Measurements from ENCODE around the gene ZDHHC22. TPM values are rescaled to one million over a fixed set of nuclear protein-coding genes. Genes with fewer than 3 reads are reported as not detected.

ZDHHC22 gene
- total RNA-seq, 1 donor from 2014 or later = 0.16 TPM

GRCh38 chr14:77087631-77088030, 54.0 kb downstream of the ZDHHC22 start:
- Mint-ChIP-seq H3K4me1 (ENCODE audit: unreplicated experiment) (no peaks in the 10 kb centered on the region), H3K9me3 (ENCODE audit: unreplicated experiment) (peaks cover 7% of the 10 kb centered on the region), H3K4me3 (ENCODE audit: unreplicated experiment) (no peak overlapping the region), H3K27ac (ENCODE audit: unreplicated experiment) (no peak overlapping the region), H3K36me3 (ENCODE audit: unreplicated experiment) (no peaks in the 10 kb centered on the region), H3K27me3 (ENCODE audit: unreplicated experiment) (peaks cover 31% of the 10 kb centered on the region)
- no peak for DNase-seq (ENCODE audit: extremely low spot score, unreplicated experiment)
- no peak for TF ChIP-seq CTCF (IDR thresholded peaks at IDR 0.05)

GRCh38 chr14:77086951-77087350, 54.6 kb downstream of the ZDHHC22 start:
- peaks cover 31% of the 10 kb centered on the region for H3K27me3 Mint-ChIP-seq (ENCODE audit: unreplicated experiment)
- H3K36me3 Mint-ChIP-seq (ENCODE audit: unreplicated experiment) = no peaks in the 10 kb centered on the region
- H3K27ac Mint-ChIP-seq (ENCODE audit: unreplicated experiment) = no peak overlapping the region
- no peak for DNase-seq (ENCODE audit: extremely low spot score, unreplicated experiment)
- no peak for TF ChIP-seq CTCF (IDR thresholded peaks at IDR 0.05)
- H3K4me1 Mint-ChIP-seq (ENCODE audit: unreplicated experiment) = no peaks in the 10 kb centered on the region
- peaks cover 7% of the 10 kb centered on the region for H3K9me3 Mint-ChIP-seq (ENCODE audit: unreplicated experiment)
- no peak overlapping the region for H3K4me3 Mint-ChIP-seq (ENCODE audit: unreplicated experiment)

- DNase-seq (ENCODE audit: extremely low spot score, unreplicated experiment) = no peak
- no peak for TF ChIP-seq CTCF (IDR thresholded peaks at IDR 0.05)
- Mint-ChIP-seq H3K27me3 (ENCODE audit: unreplicated experiment) (peaks cover 31% of the 10 kb centered on the region), H3K4me1 (ENCODE audit: unreplicated experiment) (no peaks in the 10 kb centered on the region), H3K4me3 (ENCODE audit: unreplicated experiment) (no peak overlapping the region), H3K36me3 (ENCODE audit: unreplicated experiment) (no peaks in the 10 kb centered on the region), H3K9me3 (ENCODE audit: unreplicated experiment) (peaks cover 3% of the 10 kb centered on the region), H3K27ac (ENCODE audit: unreplicated experiment) (no peak overlapping the region)
Measured at GRCh38 chr14:77086017-77086727, 55.4 kb downstream of the ZDHHC22 start.

GRCh38 chr14:77085538-77085937, 56.1 kb downstream of the ZDHHC22 start:
- no peak for DNase-seq (ENCODE audit: extremely low spot score, unreplicated experiment)
- H3K4me1 Mint-ChIP-seq (ENCODE audit: unreplicated experiment) = no peaks in the 10 kb centered on the region
- H3K9me3 Mint-ChIP-seq (ENCODE audit: unreplicated experiment) = peaks cover 3% of the 10 kb centered on the region
- no peak for TF ChIP-seq CTCF (IDR thresholded peaks at IDR 0.05)
- H3K27ac Mint-ChIP-seq (ENCODE audit: unreplicated experiment) = no peak overlapping the region
- H3K4me3 Mint-ChIP-seq (ENCODE audit: unreplicated experiment) = no peak overlapping the region
- H3K36me3 Mint-ChIP-seq (ENCODE audit: unreplicated experiment) = no peaks in the 10 kb centered on the region
- peaks cover 31% of the 10 kb centered on the region for H3K27me3 Mint-ChIP-seq (ENCODE audit: unreplicated experiment)

GRCh38 chr14:77084985-77085384, 56.6 kb downstream of the ZDHHC22 start:
- no peak for TF ChIP-seq CTCF (IDR thresholded peaks at IDR 0.05)
- peaks cover 30% of the 10 kb centered on the region for H3K27me3 Mint-ChIP-seq (ENCODE audit: unreplicated experiment)
- no peaks in the 10 kb centered on the region for H3K4me1 Mint-ChIP-seq (ENCODE audit: unreplicated experiment)
- DNase-seq (ENCODE audit: extremely low spot score, unreplicated experiment) = no peak
- no peaks in the 10 kb centered on the region for H3K36me3 Mint-ChIP-seq (ENCODE audit: unreplicated experiment)
- no peak overlapping the region for H3K27ac Mint-ChIP-seq (ENCODE audit: unreplicated experiment)
- H3K9me3 Mint-ChIP-seq (ENCODE audit: unreplicated experiment) = peaks cover 6% of the 10 kb centered on the region
- no peak overlapping the region for H3K4me3 Mint-ChIP-seq (ENCODE audit: unreplicated experiment)

All from osteocyte (in vitro differentiated cells).